ENCODE measurements around the gene IFNA7.
"Not testable (repeated sequence)": the region's sequence is repeated elsewhere in the genome, so short reads cannot be mapped to it uniquely, and the experiment has no call there.

IFNA7 gene

DNA sequence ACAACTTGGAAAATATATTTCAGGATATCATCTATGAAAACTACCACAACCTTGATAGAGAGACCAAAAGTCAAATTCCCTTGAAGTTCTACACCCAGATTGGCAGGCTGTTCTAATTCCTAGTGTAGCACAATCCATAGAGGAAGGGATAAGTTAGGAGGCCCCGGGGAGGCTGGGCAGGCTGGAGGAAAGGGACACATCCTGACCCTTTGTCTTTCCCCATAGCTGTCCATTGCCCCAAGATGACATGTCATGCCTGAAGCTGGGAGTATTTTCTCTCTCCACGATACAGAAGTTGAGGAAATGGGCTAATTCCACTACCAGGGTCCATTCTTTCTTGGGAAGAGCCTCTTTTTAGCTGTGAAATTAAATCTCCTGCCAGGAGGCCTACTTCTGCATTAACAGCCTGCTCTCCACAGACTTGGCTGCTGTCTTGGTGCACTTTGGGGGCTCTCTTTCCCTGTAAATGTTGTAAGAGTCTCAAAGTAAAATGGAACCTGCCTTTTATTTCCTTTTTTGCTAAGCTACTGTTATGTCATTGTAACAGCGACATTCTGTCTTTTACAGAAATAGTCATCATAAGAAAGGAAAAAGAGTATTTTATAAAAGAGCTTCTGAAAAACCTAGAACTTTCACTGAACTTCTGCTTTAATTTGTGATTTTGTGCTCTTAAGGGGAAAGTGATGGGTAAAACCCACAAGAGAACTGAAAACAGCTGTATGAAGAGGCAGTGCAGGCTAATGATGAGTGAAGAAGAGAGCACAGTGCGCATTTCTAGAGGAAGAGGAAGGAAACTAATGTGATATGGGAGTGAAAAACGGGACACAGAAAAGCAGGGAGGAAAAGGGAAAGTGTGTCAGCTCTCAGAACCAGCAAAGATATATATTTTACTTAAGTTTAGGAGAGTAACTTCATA, 11.7 kb upstream of the IFNA7 start:
- not testable (repeated sequence) for H3K27me3 ChIP-seq (replicated peaks; ENCODE audit: control insufficient read depth, insufficient read depth, low read length); H3K4me3 ChIP-seq (ENCODE audit: low read length)
- DNase-seq (ENCODE audit: low read depth), result peak; percentile 3

DNA sequence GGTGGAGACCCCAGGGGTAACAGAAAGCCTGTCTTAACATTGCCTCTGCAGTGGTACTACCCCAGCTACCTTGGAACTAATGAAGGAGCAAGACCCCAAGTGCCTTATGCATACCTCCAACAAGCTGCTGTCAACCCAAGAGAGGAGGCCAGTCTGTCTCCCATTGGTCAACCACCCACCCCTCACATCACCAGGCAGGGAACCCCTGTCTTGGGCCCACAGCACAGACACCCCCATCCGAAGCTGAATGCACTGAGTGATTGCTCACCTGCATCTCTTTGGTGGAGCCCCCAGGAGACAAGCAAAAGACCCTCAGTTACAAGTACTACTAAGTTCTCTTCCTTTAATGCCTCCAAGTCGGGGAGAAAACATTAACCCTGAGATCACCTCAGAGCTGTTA, 10.2 kb upstream of the IFNA7 start:
- H3K27me3 ChIP-seq (replicated peaks; ENCODE audit: control insufficient read depth, insufficient read depth, low read length), result not testable (repeated sequence)

More for the DNA sequence above, 11.7 kb upstream of the IFNA7 start:
- not testable (repeated sequence) for H3K9ac ChIP-seq (ENCODE audit: low read length); H3K36me3 ChIP-seq (ENCODE audit: control insufficient read depth, insufficient read depth, low read length, severe bottlenecking); H3K9me3 ChIP-seq (ENCODE audit: control insufficient read depth, low read length); H3K4me1 ChIP-seq (ENCODE audit: control insufficient read depth, insufficient read depth, low read length)

GRCh38 chr9:21210782-21211181, 8.8 kb upstream of the IFNA7 start:
- not testable (repeated sequence) for H3K36me3 ChIP-seq (ENCODE audit: control insufficient read depth, insufficient read depth, low read length, severe bottlenecking); H3K4me3 ChIP-seq (ENCODE audit: low read length); H3K9ac ChIP-seq (ENCODE audit: low read length); H3K27me3 ChIP-seq (replicated peaks; ENCODE audit: control insufficient read depth, insufficient read depth, low read length); DNase-seq (ENCODE audit: low read depth); H3K9me3 ChIP-seq (ENCODE audit: control insufficient read depth, low read length); H3K4me1 ChIP-seq (ENCODE audit: control insufficient read depth, insufficient read depth, low read length)

More for the DNA sequence above, 10.2 kb upstream of the IFNA7 start:
- not testable (repeated sequence) for DNase-seq (ENCODE audit: low read depth); H3K9ac ChIP-seq (ENCODE audit: low read length); H3K36me3 ChIP-seq (ENCODE audit: control insufficient read depth, insufficient read depth, low read length, severe bottlenecking); H3K4me3 ChIP-seq (ENCODE audit: low read length); H3K4me1 ChIP-seq (ENCODE audit: control insufficient read depth, insufficient read depth, low read length); H3K9me3 ChIP-seq (ENCODE audit: control insufficient read depth, low read length)

GRCh38 chr9:21210311-21210710, 8.3 kb upstream of the IFNA7 start:
- no peak overlapping the region for H3K4me3 ChIP-seq (ENCODE audit: low read length)
- H3K9ac ChIP-seq (ENCODE audit: low read length), result no peak overlapping the region
- H3K4me1 ChIP-seq (ENCODE audit: control insufficient read depth, insufficient read depth, low read length), result no peaks in the 10 kb centered on the region
- no peaks in the 10 kb centered on the region for H3K9me3 ChIP-seq (ENCODE audit: control insufficient read depth, low read length)
- H3K36me3 ChIP-seq (ENCODE audit: control insufficient read depth, insufficient read depth, low read length, severe bottlenecking), result no peaks in the 10 kb centered on the region
- no peak for DNase-seq (ENCODE audit: low read depth)
- peaks cover 6% of the 10 kb centered on the region for H3K27me3 ChIP-seq (replicated peaks; ENCODE audit: control insufficient read depth, insufficient read depth, low read length)

- not testable (repeated sequence) for H3K4me3 ChIP-seq (ENCODE audit: low read length); DNase-seq (ENCODE audit: low read depth); H3K9ac ChIP-seq (ENCODE audit: low read length); H3K4me1 ChIP-seq (ENCODE audit: control insufficient read depth, insufficient read depth, low read length); H3K36me3 ChIP-seq (ENCODE audit: control insufficient read depth, insufficient read depth, low read length, severe bottlenecking); H3K9me3 ChIP-seq (ENCODE audit: control insufficient read depth, low read length); H3K27me3 ChIP-seq (replicated peaks; ENCODE audit: control insufficient read depth, insufficient read depth, low read length)
These were observed 5.0 kb upstream of the IFNA7 start, which contains the start of gene IFNA10 for GRCh38 chr9:21207043-21207442. Gene IFNA10 (minus strand): TSS chr9:21207143. CDS start chr9:21207097, 46 bp downstream.

DNA sequence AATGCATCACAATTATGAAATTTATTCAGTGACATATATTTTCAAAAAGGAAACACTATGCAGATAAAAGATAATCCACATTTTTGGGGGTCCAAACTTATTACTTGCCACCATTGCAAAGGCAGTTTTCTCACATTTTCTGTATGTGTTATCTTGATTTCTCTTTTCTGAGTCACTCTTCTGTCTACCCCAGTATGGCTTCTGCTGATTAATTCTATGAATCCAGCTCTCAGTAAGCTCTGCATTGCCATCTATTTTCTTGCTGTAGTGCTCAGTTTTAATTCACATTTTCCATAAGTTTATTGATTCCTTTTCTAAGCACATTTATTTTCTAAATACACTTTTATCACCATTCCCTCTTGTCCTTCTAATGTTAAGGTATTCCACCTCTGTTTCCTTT, 3.2 kb upstream of the IFNA7 start:
- Histone ChIP-seq H3K36me3 (ENCODE audit: control insufficient read depth, insufficient read depth, low read length, severe bottlenecking) (no peaks in the 10 kb centered on the region), H3K4me1 (ENCODE audit: control insufficient read depth, insufficient read depth, low read length) (no peaks in the 10 kb centered on the region)
- no peak for DNase-seq (ENCODE audit: low read depth)

GRCh38 chr9:21194867-21195776, 6.9 kb downstream of the IFNA7 start:
- peak; percentile 41 for DNase-seq (ENCODE audit: low read depth)
- not testable (repeated sequence) for H3K36me3 ChIP-seq (ENCODE audit: control insufficient read depth, insufficient read depth, low read length, severe bottlenecking)

More for the DNA sequence above, 3.2 kb upstream of the IFNA7 start:
- Histone ChIP-seq H3K9me3 (ENCODE audit: control insufficient read depth, low read length) (no peaks in the 10 kb centered on the region), H3K4me3 (ENCODE audit: low read length) (no peak overlapping the region), H3K9ac (ENCODE audit: low read length) (no peak overlapping the region), H3K27me3 (replicated peaks; ENCODE audit: control insufficient read depth, insufficient read depth, low read length) (peaks cover 1% of the 10 kb centered on the region)

DNA sequence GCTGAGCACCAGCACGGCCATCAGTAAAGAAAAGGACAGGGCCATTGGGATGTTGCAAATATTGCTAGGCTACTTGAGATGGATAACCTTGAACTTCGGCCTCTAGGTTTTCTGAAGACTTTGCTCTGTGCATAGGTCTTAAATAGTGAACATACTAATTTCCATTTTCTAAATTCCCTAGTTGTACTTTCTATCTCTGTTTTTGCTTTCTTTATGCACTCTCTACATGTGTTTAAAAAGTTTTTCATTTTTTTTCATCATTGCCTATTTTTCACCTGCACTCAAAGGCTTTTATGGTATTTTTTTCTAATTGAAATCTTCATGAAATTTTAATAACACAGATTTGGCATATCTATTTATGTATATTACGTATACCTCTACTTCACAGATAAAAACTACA, 14.5 kb downstream of the IFNA7 start, which contains the start of gene IFNA4:
Gene IFNA4 (minus strand): TSS at position 101 of the 400 bp plus-strand sequence. CDS start 56 bp downstream, at position 45.
- H3K4me3 ChIP-seq (ENCODE audit: low read length); DNase-seq (ENCODE audit: low read depth): not testable (repeated sequence)

More at GRCh38 chr9:21194867-21195776, 6.9 kb downstream of the IFNA7 start:
- H3K4me1 ChIP-seq (ENCODE audit: control insufficient read depth, insufficient read depth, low read length); H3K9ac ChIP-seq (ENCODE audit: low read length); H3K9me3 ChIP-seq (ENCODE audit: control insufficient read depth, low read length); H3K4me3 ChIP-seq (ENCODE audit: low read length); H3K27me3 ChIP-seq (replicated peaks; ENCODE audit: control insufficient read depth, insufficient read depth, low read length): not testable (repeated sequence)

DNA sequence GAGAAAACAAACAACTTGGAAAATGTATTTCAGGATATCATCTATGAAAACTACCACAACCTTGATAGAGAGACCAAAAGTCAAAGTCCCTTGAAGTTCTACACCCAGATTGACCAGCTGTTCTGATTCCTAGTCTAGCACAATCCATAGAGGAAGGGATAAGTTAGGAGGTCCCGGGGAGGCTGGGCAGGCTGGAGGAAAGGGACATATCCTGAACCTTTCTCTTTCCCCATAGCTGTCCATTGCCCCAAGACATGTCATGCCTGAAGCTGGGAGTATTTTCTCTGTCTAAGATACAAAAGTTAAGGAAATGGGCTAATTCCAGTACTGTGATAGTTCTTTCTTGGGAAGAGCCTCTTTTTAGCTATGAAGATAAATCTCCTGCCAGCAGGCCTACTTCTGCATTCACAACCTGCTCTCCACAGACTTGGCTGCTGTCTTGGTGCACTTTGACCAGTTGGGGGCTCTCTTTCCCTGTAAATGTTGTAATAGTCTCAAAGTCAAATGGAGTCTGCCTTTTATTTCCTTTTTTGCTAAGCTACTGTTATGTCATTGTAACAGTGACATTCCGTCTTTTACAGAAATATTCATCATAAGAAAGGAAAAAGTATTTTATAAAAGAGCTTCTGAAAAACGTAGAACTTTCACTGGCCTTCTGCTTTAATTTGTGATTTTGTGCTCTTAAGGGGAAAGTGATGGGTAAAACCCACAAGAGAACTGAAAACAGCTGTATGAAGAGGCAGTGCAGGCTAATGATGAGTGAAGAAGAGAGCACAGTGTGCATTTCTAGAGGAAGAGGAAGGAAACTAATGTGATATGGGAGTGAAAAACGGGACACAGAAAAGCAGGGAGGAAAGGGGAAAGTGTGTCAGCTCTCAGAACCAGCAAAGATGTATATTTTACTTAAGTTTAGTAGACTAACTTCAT, 18.9 kb downstream of the IFNA7 start:
- H3K4me3 ChIP-seq (ENCODE audit: low read length); H3K36me3 ChIP-seq (ENCODE audit: control insufficient read depth, insufficient read depth, low read length, severe bottlenecking); H3K9me3 ChIP-seq (ENCODE audit: control insufficient read depth, low read length); H3K9ac ChIP-seq (ENCODE audit: low read length); H3K4me1 ChIP-seq (ENCODE audit: control insufficient read depth, insufficient read depth, low read length); H3K27me3 ChIP-seq (replicated peaks; ENCODE audit: control insufficient read depth, insufficient read depth, low read length): not testable (repeated sequence)
- DNase-seq (ENCODE audit: low read depth), result peak; percentile 12

More for the DNA sequence above, 14.5 kb downstream of the IFNA7 start, which contains the start of gene IFNA4:
- not testable (repeated sequence) for H3K27me3 ChIP-seq (replicated peaks; ENCODE audit: control insufficient read depth, insufficient read depth, low read length); H3K9ac ChIP-seq (ENCODE audit: low read length); H3K4me1 ChIP-seq (ENCODE audit: control insufficient read depth, insufficient read depth, low read length); H3K36me3 ChIP-seq (ENCODE audit: control insufficient read depth, insufficient read depth, low read length, severe bottlenecking); H3K9me3 ChIP-seq (ENCODE audit: control insufficient read depth, low read length)

DNA sequence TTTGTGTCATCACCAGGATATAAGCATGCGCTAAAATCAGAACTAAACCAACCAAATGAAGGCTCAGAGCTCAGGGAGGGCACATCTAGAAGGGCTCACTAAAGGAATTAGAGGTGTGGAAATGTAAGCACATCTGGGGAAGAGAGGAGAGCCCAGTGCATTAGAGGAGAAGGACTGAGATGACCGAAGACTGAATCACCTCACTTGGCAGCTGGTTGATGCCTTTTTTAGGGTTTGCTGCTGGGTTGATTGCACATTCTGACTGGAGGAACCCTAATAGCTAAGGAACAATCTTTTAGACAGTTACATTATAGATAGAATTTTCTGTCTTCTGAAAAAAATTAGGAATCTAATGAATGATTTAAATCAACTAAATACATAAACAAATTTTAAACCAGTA, 27.3 kb downstream of the IFNA7 start:
- DNase-seq (ENCODE audit: low read depth), result no peak
- Histone ChIP-seq H3K4me1 (ENCODE audit: control insufficient read depth, insufficient read depth, low read length) (no peaks in the 10 kb centered on the region), H3K9me3 (ENCODE audit: control insufficient read depth, low read length) (no peaks in the 10 kb centered on the region), H3K36me3 (ENCODE audit: control insufficient read depth, insufficient read depth, low read length, severe bottlenecking) (no peaks in the 10 kb centered on the region), H3K4me3 (ENCODE audit: low read length) (no peak overlapping the region), H3K27me3 (replicated peaks; ENCODE audit: control insufficient read depth, insufficient read depth, low read length) (no peaks in the 10 kb centered on the region), H3K9ac (ENCODE audit: low read length) (no peak overlapping the region)
